RCC 7860 (cell line): ENCODE data around the gene DDX60.
"Not testable (repeated sequence)": the region's sequence is repeated elsewhere in the genome, so short reads cannot be mapped to it uniquely, and the experiment has no call there.

Experiments
- DNase-seq: peaks from one replicate; pipeline ENCODE4 v3.0.0-alpha.2; 2015; ENCODE audit warnings: low spot score
- FAIRE-seq: peaks from 2 replicates; lab custom pipeline; 2012; peaks lifted over from hg19 to GRCh38; lab: Jason Lieb, UNC

Gene DDX60

GRCh38 chr4:168304744-168305459 is 13.7 kb downstream of the DDX60 start:
- no peak for DNase-seq

GRCh38 chr4:168303430-168303829 is 15.1 kb downstream of the DDX60 start:
- FAIRE-seq, DNase-seq: not testable (repeated sequence)

More at GRCh38 chr4:168304744-168305459, 13.7 kb downstream of the DDX60 start:
- no peak for FAIRE-seq

- no peak for FAIRE-seq
- DNase-seq, result no peak
Measured at GRCh38 chr4:168293386-168293975, 25.1 kb downstream of the DDX60 start.

GRCh38 chr4:168291242-168291641 is 27.3 kb downstream of the DDX60 start:
- no peak for DNase-seq

GRCh38 chr4:168285850-168286249 is 32.7 kb downstream of the DDX60 start:
- FAIRE-seq, DNase-seq: not testable (repeated sequence)

More at GRCh38 chr4:168291242-168291641, 27.3 kb downstream of the DDX60 start:
- FAIRE-seq, result no peak

GRCh38 chr4:168279556-168279955 is 39.0 kb downstream of the DDX60 start:
- DNase-seq (no peak), FAIRE-seq (no peak)

- FAIRE-seq, result no peak
- no peak for DNase-seq
Measured at GRCh38 chr4:168275836-168276235, 42.7 kb downstream of the DDX60 start.

GRCh38 chr4:168274871-168275270 is 43.7 kb downstream of the DDX60 start:
- FAIRE-seq, result no peak
- no peak for DNase-seq

GRCh38 chr4:168273838-168274237 is 44.7 kb downstream of the DDX60 start:
- FAIRE-seq, result no peak
- DNase-seq, result no peak

GRCh38 chr4:168272488-168272887 is 46.1 kb downstream of the DDX60 start:
- no peak for DNase-seq
- no peak for FAIRE-seq

- FAIRE-seq (no peak), DNase-seq (no peak)
Measured at GRCh38 chr4:168269896-168270295, 48.7 kb downstream of the DDX60 start.

- DNase-seq (no peak), FAIRE-seq (no peak)
Measured at GRCh38 chr4:168265327-168265726, 53.2 kb downstream of the DDX60 start.

- no peak for DNase-seq
- FAIRE-seq, result no peak
Measured at GRCh38 chr4:168264903-168265302, 53.6 kb downstream of the DDX60 start.

GRCh38 chr4:168263039-168263438 is 55.5 kb downstream of the DDX60 start:
- DNase-seq (no peak), FAIRE-seq (no peak)

GRCh38 chr4:168259096-168259495 is 59.5 kb downstream of the DDX60 start:
- FAIRE-seq (no peak), DNase-seq (no peak)

- DNase-seq (no peak), FAIRE-seq (no peak)
Measured at GRCh38 chr4:168257768-168258167, 60.8 kb downstream of the DDX60 start.

GRCh38 chr4:168248176-168248710 is 70.3 kb downstream of the DDX60 start:
- FAIRE-seq, result no peak
- no peak for DNase-seq

GRCh38 chr4:168247603-168248002 is 70.9 kb downstream of the DDX60 start:
- FAIRE-seq, result no peak
- DNase-seq, result no peak

- no peak for FAIRE-seq
- no peak for DNase-seq
Measured at GRCh38 chr4:168241953-168242352, 76.6 kb downstream of the DDX60 start.

- DNase-seq (no peak), FAIRE-seq (no peak)
Measured at GRCh38 chr4:168240821-168241220, 77.7 kb downstream of the DDX60 start.

GRCh38 chr4:168221301-168221700 is 97.3 kb downstream of the DDX60 start:
- DNase-seq (no peak), FAIRE-seq (no peak)

GRCh38 chr4:168220893-168221292 is 97.7 kb downstream of the DDX60 start:
- DNase-seq (no peak), FAIRE-seq (no peak)
